GM18909 (cell line): ENCODE results near the gene GSN.
"Not testable (repeated sequence)": the region's sequence is repeated elsewhere in the genome, so short reads cannot be mapped to it uniquely, and the experiment has no call there.

Source experiments
- ATAC-seq: cut with Tn5 transposase; IDR thresholded peaks from one replicate; pipeline ENCODE4 v1.9.1; 2021; ENCODE audit warnings: mild to moderate bottlenecking; ENCODE audit not compliant: unreplicated experiment, poor library complexity

The GSN gene

GRCh38 chr9:121285835-121286687 lies 18.1 kb downstream of the GSN start:
- no peak for ATAC-seq

- no peak for ATAC-seq
Observed at GRCh38 chr9:121286688-121286972, 18.7 kb downstream of the GSN start.

GRCh38 chr9:121286973-121287741 lies 19.2 kb downstream of the GSN start:
- ATAC-seq, result no peak

GRCh38 chr9:121288673-121289025 lies 20.7 kb downstream of the GSN start:
- no peak for ATAC-seq

GRCh38 chr9:121289026-121289771 lies 21.2 kb downstream of the GSN start:
- ATAC-seq, result no peak

- ATAC-seq, result no peak
Observed at GRCh38 chr9:121289772-121290370, 21.9 kb downstream of the GSN start.

DNA sequence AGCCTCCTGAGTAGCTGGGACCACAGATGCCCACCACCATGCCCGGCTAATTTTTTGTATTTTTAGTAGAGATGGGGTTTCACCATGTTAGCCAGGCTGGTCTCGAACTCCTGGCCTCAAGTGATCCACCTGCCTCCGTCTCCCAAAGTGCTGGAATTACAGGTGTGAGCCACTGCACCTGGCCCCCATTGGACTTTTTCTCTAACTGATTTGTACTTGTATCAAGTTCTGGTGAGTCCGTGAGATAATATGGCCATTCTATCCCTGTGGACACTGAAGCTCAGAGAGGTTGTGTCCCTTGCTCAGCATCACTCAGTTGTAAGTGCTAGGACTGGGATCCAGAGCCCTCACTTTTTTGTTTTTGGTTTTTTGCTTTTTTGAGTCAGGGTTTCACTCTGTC lies 23.6 kb downstream of the GSN start:
- not testable (repeated sequence) for ATAC-seq

DNA sequence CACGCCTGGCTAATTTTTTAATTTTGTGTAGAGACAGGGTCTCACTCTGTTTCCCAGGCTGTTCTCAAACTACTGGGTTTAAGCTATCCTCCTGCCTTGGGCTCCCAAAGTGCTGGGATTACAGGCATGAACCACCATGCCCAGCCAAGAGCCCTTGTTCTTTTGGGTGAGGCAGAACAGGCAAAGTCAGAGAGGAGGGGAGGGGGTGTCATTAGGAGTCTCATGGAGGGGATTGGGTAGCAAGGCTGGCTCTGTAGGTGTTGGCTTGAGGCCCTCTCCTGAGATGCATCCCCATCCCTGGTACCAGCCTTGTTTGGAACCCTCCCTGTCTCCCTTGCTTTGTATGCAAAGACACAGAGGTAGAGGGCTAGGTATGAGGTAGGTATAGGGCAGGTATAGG lies 24.1 kb downstream of the GSN start:
- no peak for ATAC-seq

DNA sequence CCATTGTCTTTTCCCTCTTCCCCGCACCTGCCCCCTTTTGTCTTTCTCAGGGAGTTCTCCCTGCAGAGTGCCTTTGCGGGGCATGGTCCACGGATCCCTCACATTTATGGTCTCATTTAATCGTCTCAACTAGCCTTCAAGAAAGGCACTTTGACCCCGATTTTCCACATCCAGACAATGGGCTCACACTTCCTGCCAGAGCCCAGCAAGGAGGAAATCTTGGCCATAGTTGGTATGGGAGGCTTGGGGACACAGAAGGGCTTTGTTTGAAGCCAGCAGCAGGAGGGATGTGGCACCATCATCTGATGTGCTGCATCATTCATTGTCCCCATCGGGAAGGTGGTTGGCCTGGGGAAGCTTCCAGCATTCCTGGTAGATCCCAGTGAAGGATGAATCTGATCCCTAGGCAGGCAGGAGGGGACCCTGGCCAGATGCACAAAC lies 24.9 kb downstream of the GSN start:
- ATAC-seq, result no peak

- no peak for ATAC-seq
Observed at GRCh38 chr9:121294151-121294743, 26.3 kb downstream of the GSN start.

- no peak for ATAC-seq
Observed at GRCh38 chr9:121294866-121295661, 27.1 kb downstream of the GSN start.

GRCh38 chr9:121295662-121296191 lies 27.8 kb downstream of the GSN start:
- ATAC-seq, result no peak

GRCh38 chr9:121296213-121297127 lies 28.5 kb downstream of the GSN start:
- no peak for ATAC-seq

DNA sequence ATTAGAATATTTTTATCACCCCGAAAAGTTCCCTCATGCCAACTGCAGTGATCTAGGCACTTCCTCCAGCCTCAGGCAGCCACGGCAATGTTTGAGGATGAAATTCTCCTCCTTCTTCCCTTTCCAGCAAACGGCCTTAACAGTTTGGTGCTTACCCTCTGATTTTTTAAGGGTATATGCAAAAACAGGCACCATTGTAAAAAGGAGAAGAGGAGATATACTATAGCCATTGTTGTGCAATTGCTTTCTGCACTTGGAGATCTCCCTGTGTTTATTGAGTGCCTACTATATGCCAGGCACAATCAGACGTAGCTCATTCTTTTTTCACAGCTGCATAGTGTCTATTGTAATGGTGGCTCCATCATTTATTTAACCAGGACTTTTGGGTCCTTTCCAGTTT lies 29.4 kb downstream of the GSN start:
- no peak for ATAC-seq

DNA sequence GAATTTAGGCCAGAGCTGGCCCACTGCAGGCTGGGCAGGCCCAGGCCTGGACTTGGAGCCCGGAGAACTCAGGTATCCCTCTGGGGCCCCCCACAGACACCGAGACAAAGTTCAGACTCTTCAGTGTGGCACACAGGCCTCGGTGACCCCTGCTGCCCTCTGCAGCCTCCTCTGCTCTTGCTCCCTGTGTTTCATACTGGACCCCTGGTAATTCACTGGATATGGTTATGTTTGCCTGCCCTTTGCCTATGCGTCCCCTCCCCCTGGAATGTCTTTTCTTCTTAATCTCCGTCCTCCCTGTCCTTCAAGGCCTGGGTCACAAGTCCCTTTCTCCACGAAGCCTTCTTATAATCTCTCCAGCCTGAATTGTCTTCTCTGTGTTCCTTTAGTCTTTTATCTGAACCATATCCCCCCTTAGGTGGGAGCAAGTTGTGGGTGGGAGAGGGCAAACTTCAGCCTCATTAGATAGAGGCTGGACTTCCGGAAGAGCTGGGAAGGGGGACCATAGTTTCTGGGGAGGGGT lies 30.1 kb downstream of the GSN start:
- ATAC-seq, result no peak

DNA sequence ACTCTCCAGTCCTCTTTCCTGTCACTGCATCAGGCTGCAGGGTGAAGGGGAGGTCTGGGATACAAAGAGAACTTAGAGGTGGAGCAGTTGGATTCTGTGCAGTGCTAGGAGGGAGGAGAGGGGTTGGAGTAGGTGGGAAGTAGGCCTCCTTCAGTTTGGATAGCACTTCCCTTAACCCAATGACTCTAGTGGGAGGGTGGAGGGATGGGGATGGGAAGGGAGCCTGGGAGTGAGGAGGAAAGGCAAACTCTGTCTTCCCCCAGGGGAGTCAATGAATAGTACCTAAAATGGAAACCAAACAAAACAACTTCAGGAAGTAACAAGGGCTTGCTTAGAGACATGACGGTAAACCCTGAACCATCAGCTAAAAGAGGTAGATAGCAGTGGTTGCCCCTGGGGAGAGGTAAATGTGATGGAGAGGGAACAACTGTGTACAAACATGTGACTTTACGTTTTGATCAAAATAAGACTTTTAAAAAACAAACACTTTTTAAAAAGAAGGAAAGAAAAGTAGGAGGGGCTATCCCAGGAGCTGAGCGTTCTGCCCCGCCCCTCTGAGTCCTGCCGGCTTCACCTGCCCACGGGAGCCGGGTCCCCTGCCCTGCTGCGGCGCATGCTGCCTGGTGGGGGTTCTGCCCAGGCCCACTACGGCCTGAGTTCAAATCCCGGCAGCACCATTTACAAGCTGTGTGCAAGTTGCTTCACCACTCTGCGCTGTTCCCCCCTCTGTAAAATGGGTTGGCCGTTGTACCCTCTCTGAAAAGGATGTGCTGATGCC lies 30.9 kb downstream of the GSN start:
- ATAC-seq, result no peak
